GM21360 (cell line): Measurements from ENCODE around the gene CLIC4.
A peak's percentile ranks its signal among the peaks of the same experiment; 100 is the strongest.
"Not testable (repeated sequence)": the region's sequence is repeated elsewhere in the genome, so short reads cannot be mapped to it uniquely, and the experiment has no call there.

Experiments
- ATAC-seq: cut with Tn5 transposase; IDR thresholded peaks from one replicate; pipeline ENCODE4 v1.9.1; 2021; ENCODE audit warnings: mild to moderate bottlenecking, moderate library complexity; ENCODE audit not compliant: unreplicated experiment

The CLIC4 gene

DNA sequence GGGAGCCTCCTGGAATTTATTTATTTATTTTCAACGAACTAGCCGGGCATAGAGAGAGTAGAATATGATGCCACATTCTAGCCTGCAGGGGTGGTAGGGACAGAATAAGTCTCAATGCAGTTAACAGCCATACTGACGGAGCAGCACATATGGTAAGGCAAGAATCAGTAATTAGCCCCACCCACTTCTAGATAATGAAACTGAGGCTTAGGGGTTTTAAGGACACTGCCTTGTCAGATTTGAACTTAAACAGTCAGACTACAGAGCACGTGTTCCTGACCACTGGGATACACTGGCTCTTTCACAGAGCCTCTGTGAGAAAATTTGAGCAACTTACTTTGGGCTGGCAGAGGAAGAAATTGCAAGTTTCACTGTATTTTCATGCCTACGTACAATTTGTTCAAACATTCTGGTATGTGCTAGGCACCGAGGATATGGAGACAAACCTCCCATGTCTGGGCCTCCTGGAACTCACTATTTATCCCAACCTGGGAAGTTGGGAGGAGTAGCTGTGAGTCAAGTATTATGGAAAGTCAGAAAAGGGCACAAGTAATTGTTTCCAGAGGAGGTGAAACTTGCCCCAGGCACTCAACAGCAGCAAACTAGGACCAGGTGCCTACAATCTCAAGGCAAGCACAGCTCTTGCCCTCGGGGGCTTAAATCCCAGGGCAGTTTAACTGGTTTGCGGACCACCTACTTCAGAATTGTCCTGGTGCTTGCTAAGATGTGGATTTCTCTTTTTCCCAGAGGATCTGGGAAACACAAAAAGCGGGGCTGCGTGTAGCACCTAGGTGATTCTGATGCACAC, 1.6 kb upstream of the CLIC4 start:
- no peak for ATAC-seq

DNA sequence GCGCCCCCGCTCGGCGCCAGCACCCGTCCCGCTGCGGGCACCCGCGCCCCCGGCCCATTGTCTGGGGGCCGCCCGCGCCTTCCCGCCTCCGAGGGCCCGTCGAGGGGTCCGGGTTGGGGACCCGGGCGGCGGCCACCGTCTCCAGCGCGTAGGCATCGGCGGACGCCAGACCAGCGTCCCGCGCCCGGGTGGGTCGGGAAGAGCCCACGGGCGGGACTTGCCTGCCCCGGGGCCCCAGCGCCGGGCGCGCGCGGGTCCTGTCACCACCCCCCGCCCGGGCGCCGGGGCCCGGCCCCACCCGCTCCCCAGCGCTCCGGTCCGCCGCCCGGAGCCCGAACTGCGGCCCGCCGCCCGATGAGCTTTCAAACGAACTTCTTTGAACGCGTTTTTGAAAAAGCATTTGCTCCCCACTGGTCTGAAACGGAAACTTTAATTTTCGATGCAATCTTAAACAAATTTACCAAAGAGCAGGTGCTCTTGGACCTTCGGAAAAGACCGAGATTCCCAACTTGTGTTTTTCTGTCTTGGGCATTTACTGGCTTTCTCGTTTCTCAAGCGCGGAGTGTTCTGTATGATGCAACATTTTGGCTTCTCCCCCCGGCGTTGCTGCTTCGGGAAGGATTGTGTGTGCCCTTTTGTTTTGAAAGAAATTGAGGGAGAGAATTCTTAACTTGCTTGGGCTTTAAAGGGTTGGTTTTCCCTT, 615 bp downstream of the CLIC4 start:
- peak; percentile 15 for ATAC-seq

DNA sequence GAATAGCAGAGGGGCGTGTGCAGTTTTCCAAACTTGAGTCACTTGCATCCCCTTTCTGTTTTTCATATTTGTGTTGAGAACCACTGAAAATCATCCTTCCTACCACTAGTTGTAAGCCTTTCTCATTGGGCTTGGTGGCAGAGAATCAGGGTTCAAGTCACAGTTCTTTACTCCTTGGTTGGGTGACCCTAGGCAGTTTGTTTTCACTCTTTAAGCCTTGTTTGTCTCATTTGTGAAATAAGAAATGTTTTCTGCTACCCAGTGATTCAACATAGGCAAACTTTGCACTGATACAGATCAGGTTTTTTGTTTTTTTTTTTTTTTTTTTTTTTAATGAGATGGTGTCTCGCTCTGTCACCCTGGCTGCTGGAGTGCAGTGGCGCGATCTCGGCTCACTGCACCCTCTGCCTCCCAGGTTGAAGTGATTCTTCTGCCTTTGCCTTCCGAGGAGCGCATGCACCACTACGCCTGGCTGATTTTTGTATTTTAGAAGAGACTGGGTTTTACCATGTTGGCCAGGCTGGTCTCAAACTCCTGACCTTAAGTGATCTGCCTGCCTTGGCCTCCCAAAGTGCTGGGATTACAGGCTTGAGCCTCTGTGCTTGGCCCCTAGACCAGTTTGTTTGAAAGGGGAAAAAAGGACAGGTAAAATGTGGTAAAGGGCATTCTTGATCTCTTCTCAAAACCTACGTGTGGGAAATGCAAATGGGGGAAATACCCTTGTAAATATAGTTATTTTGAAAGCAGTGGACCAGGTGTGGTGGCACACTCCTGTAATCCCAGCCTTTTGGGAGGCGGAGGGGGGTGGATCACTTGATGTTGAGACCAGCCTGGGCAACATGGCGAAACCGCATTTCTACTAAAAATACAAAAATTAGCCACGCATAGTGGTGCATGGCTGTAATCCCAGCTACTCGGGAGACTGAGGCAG, 3.2 kb downstream of the CLIC4 start:
- no peak for ATAC-seq

DNA sequence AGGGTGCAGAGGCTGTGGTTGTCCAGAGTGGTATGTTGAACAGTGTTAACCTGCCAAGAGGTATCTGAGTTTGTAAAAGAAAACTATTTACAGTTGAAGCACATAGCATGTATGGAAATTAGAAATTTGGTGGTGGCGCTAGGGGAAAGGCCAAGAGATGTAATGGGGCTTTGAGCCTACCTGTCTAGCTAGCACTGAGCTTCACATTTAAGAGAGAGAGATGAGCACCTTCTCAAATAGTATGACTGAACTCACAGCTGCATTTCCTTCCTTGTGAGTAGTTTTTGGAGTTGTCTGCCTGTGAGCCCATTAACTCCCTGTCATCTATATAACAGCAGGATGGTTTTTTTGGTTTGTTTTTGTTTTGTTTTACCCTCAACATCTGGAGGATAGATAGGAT, 4.0 kb downstream of the CLIC4 start:
- no peak for ATAC-seq

DNA sequence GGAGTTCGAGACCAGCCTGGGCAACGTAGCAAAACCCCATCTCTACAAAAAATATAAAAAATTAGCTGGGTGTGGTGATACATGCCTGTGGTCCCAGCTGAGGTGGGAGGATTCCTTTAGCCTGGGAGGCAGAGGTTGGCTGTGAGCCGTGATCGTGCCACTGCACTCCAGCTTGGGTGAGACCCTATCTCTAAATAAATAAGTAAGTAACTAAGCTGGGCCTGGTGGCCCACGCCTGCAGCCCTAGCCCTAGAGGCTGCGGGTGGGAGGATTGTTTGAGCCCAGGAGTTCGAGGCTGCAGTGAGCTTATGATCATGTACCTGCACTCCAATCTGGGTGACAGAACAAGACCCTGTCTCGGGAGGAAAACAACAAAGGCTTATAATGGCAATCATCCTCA, 4.6 kb downstream of the CLIC4 start:
- ATAC-seq, result no peak

DNA sequence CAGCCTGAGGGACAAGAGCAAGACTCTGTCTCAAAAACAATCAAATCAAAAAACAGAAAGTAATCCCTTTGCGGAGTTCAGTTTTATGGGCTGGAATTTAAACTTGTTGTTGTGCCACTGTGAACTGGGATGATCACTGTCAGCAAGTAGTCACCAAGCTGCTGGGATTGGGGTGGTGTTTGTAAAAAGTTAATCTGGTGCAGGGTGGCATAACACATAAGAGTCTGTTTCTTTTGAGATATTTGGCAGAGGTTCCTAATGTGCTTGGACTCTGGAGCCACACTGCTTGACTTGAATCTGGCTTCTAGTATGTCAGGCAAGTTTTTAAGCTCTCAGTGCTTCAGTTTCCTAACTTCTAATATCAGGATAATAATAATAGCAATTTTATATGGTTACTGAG, 6.6 kb downstream of the CLIC4 start:
- no peak for ATAC-seq

DNA sequence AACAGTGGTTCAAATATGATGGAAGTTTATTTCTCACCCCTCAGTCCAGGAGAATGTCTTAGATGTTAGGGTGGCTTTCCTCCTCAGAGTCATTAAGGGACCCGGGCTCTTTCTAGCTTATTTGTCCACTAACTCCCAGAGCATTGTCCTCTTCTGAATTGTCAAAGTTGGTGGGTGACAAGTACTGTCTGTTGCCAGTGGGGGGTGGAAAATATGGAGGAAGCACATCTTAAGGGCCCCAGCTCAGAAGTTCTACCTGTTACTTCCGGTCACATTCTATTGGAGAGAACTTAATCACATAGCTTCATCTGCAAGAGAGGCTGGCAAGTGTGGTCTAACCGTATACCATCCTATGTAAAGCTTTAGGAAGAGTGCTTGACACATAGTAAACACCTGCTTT, 7.1 kb downstream of the CLIC4 start:
- no peak for ATAC-seq

DNA sequence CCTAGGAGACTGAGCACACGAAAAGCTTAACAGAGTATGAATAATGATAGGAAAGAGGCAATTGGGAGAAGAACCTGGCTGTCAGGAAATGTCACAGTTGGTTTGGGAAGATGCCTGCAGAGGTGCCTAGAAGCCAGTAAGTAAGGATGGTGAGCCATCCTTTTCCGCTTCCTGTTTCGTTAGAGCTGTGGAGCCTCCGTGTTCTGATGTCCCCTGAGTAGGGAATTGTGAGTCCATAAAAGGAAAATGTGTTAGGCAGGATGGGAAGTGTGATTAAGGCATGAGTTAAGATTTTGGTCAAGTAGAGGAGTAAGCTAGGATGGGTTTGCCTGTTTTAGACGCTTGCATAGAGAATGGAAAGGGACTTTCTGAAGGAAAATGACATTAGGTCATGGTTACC, 9.0 kb downstream of the CLIC4 start:
- no peak for ATAC-seq

DNA sequence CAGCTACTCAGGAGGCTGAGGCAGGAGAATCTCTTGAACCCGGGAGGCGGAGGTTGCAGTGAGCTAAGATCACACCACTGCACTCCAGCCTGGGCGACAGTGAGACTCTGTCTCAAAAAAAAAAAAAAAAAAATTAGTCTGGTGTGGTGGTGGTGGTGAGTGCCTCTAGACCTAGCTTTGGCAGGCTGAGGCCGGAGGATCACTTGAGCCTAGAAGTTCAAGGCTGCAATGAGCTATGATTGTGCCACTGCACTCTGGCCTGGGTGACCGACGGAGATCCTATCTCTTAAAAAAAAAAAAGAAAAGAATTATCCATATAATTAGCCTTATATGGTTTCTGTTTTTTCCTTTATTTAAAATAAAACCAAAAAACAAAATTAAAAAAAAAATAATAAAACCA, 10.1 kb downstream of the CLIC4 start:
- not testable (repeated sequence) for ATAC-seq

DNA sequence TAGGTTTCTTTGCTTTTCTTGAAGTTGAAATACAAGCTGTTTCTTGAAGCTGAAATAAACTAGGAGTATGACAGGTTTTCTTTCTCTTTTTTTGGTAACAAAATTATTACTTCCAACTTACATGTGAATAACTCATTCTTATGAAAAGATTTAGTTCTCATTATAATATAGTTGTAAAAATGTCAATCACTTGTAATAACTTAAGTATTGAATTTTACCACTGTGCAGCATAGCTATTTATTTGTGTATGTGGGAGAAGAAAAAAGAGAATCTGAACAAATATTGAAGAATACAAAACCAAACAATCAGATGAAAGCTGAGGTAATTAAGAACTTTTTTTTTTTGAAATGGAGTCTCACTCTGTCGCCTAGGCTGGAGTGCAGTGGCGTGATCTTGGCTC, 11.1 kb downstream of the CLIC4 start:
- ATAC-seq, result no peak

DNA sequence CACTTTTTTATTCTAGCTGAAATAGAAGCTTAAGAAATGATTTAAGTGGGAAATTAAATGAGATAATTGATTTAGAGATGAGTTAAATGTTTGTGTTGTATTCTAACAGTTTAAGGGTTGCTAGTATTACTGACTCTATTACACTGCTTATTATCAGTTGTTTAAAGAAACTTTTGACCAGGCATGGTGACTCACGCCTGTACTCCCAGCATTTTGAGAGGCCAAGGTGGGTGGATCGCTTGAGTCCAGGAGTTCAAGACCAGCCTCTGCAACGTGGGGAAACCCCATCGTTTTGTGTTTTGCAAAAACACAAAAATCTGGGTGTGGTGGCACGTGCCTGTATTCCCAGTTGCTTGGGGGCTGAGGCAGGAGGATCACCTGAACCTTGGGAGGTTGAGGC, 14.2 kb downstream of the CLIC4 start:
- ATAC-seq, result no peak

DNA sequence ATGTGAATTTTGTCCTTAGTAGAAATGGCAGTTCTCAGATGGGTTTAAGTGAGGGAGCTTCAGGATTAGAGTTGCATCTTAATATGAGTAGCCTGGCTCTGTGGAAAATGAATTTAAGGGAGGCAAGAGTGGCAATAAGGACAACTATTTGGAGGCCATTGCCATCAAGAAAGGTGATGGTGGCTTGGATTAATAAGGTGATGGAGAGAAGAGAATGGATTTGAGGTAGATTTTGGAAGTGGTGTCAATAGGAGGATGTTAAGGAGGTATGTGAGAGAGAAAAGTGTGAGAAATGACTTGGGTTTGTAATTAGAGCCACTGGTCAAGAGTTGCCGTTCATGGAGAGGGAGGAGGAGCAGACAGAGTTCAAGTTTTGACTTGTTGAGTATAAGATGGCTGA, 16.3 kb downstream of the CLIC4 start:
- ATAC-seq, result no peak

DNA sequence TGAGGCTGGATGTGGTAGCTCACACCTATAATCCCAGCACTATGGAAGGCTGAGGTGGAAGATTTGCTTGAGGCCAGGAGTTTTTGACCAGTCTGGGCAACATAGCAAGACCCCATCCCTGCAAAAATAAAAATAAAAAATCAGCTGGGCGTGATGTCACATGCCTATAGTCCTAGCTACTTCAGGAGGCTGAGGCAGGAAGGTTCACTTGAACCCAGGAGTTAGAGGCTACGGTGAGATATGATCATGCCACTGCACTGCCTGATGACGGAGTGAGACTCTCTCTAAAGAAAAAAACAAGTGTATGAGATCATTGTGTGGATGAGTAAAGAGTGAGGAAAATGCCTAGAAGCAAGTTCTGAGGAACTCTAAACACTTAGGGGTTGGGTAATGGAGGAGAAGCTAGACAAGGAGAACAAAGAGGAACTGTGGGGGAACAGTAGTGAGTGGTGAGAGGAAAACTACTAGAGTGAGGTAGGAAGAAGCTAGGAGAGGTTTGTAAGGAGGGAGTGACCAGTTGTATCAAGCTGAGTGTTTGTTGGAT, 17.0 kb downstream of the CLIC4 start:
- no peak for ATAC-seq

DNA sequence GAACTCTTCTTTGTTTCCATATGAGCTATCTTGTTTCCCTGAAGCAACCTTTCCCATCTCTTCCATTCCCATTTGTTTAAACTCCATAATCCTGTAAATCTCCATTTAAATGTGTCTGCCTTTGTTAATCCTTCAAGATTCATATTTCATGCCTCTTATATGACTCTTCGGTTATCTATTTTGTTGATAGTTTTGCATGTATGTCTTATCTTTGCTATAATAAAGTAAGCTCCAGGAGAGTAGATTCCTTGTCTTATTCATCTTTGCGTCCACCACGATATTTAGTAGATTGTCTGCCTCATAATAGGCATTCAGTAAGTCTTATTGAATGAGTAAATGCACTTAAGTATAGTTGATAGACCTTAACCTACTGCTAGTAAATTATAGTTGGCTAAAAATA, 18.4 kb downstream of the CLIC4 start:
- ATAC-seq, result no peak

DNA sequence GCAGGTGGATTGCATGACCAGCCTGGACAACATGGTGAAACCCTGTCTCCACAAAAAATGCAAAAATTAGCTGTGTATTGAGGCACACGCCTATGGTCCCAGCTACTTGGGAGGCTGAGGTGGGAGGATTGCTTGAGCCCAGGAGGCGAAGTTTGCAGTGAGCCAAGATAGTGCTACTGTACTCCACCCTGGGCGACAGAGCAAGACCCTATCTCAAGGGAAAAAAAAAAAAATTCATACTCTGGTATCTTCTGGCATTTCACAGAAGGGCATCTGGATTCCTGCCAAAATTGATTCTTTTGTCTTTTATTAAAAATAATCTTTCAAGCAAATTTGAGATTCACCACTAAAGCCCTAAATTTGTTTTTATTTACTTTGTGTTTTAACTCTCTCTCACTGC, 19.2 kb downstream of the CLIC4 start:
- no peak for ATAC-seq

DNA sequence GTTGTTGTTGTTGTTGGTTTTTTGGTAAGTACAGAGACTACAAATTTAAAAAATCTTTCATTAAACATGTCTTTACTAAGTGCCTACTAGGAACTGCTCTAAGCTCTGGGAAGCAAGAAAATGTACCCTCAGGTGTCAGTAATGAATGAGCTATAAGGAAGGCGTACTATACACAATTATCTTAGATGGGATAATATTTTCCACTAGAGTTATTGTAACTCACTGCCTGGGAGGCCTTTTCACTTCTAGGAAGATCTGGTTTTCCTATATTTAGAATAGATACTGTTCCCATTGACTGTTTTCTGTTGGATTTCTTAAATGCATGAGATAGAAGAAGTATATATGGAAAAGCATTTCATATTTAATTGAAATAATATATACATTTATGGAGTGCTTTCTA, 19.6 kb downstream of the CLIC4 start:
- no peak for ATAC-seq

DNA sequence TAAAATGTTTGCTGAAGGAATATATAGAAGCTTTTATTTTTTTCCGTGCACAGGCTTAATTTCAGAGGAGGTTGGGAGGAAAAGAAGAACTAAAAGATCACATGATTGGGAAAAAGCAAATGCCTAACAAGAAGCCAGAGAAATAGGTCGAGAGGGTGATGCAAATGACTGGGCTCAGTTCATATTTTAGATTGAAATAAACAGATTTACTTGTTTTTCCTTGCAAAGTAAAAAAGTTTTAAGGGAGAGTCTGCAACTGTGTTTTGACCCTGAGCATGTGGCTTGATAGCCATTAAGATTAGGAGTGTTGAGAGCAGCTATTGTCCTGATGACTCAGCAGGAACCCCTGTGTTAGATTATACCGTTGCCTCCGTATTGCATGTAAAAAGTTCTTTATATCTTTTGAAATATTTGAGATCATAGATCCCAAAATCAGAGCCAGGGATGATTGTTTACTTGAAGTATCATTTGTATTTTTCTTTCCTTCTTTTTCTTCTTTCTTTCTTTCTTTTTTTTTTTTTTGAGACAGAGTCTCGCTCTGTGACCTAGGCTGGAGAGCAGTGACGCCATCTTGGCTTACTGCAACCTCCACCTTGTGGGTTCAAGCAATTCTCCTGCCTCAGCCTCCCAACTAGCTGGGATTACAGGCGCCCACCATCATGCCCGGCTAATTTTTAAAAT, 20.2 kb downstream of the CLIC4 start:
- no peak for ATAC-seq

DNA sequence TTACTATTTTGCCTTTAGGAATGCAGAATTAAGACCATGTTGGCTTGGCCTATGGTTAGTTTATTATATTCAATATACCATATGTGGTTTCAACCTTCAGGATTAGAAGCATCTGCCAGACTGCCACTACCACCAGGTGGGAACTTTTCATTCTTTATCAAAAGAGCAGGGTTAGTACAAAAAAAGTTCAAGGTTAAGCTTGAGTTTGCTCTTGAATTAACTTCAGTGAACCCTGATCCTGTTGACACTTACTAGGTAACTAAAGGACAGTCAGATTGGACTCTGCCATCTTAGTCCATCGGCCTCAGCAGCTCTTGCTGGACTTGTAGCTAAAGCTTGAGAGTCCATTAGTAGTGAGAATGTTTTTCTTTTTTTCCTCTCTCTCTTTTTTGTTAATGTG, 22.1 kb downstream of the CLIC4 start:
- no peak for ATAC-seq

DNA sequence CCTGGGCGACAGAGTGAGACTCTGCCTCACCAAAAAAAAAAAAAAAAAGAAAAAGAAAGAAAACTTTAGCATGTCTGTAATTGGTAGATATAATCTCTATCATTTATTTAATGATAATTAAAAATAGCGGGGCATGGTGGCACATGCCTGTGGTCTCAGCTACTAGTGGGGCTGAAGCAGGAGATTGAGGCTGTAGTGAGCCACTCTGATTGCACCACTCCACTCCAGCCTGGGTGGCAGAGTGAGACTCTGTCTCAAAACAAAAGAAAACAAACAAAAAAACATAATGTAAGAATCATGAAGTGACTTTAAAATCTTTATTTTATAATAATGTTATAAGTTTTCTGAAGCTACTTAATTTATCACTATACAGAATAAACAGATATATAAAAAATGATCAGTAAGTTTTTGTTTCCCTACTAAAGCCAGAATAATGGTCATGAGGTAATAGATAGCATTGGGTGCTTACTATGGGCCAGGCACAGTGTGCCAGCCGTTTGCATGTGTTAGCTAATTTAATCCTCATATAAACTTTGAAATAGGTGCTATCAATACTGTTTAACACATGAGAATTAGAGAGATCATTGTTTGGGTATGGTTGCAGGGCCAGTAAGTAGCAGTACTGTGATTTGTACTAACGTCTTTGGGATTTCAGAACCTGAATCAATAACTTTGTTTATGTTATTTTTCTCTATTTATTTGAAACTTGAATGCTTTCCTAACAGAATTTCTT, 23.8 kb downstream of the CLIC4 start:
- ATAC-seq, result no peak
